IMR-90 (cell line): ENCODE results near the gene AGTPBP1. TPM values are rescaled to one million over a fixed set of nuclear protein-coding genes. Genes with fewer than 3 reads are reported as not detected.

Experiments
- ATAC-seq: fragments of 200-7000 bp; cut with Tn5 transposase; 2 replicates; pipeline ENCODE4 v1.9.1; 2020; ENCODE audit warnings: low read depth, mild to moderate bottlenecking, moderate library complexity
- BruUV-seq: library from RNA; stranded (reverse); fragments of 400-500 nt; replicated peaks from 2 replicates; lab custom pipeline; 2021; lab: Mats Ljungman, UMichigan
- CTCF ChIA-PET: fragments of 300-600 bp; formaldehyde crosslinking; extraction: SDS; loops from one replicate; lab custom pipeline; 2021; ENCODE audit warnings: antibody characterized with exemption; lab: Yijun Ruan, JAX
- POLR2A ChIA-PET: fragments of 300-600 bp; sonication (Branson Sonifier 250); formaldehyde crosslinking; loops from one replicate; lab custom pipeline; 2022; ENCODE audit warnings: antibody characterized with exemption; ENCODE audit not compliant: unreplicated experiment; lab: Charles Lee
- DNase-seq: peaks from one replicate; pipeline ENCODE4 v3.0.0; 2013
- H2AFZ ChIP-seq: replicated peaks from 2 replicates; pipeline ENCODE3; 2013; ENCODE audit warnings: low read length, mild to moderate bottlenecking; ENCODE audit not compliant: poor library complexity
- H2AK5ac ChIP-seq: 2 replicates; pipeline ENCODE4 v1.6.1; 2013; ENCODE audit warnings: low read depth, low read length, inconsistent platforms
- H2AK9ac ChIP-seq: replicated peaks from 2 replicates; pipeline ENCODE3; 2013; ENCODE audit warnings: mild to moderate bottlenecking, low read depth, low read length, moderate library complexity; ENCODE audit not compliant: poor library complexity
- H2BK120ac ChIP-seq: 2 replicates; pipeline ENCODE4 v1.6.1; 2013; ENCODE audit warnings: low read depth, low read length, inconsistent platforms
- H2BK15ac ChIP-seq: 3 replicates; pipeline ENCODE4 v1.6.1; 2013; ENCODE audit warnings: low read depth, low read length, inconsistent platforms
- H2BK20ac ChIP-seq: 2 replicates; pipeline ENCODE4 v1.6.1; 2013; ENCODE audit warnings: low read depth, mild to moderate bottlenecking, inconsistent platforms, low read length, moderate library complexity
- H2BK5ac ChIP-seq: 2 replicates; pipeline ENCODE4 v1.6.1; 2013; ENCODE audit warnings: mild to moderate bottlenecking, low read depth, low read length, inconsistent platforms; ENCODE audit not compliant: poor library complexity, severe bottlenecking
- H3K14ac ChIP-seq: replicated peaks from 2 replicates; pipeline ENCODE4 v1.6.1; 2013; ENCODE audit warnings: low read depth, low read length, inconsistent platforms
- H3K18ac ChIP-seq: 2 replicates; pipeline ENCODE4 v1.6.1; 2013; ENCODE audit warnings: low read depth, low read length, control low read depth
- H3K23ac ChIP-seq: 2 replicates; pipeline ENCODE4 v1.6.1; 2013; ENCODE audit warnings: low read depth, low read length, inconsistent platforms
- H3K27ac ChIP-seq: 2 replicates; pipeline ENCODE4 v1.5.1; 2013; ENCODE audit warnings: mild to moderate bottlenecking, control low read depth, low read length; ENCODE audit not compliant: insufficient read depth
- H3K27me3 ChIP-seq: 2 replicates; pipeline ENCODE4 v1.6.1; 2013; ENCODE audit warnings: low read length; ENCODE audit not compliant: control insufficient read depth, insufficient read depth
- H3K36me3 ChIP-seq: 2 replicates; pipeline ENCODE4 v1.6.1; 2013; ENCODE audit warnings: low read length, mixed read lengths; ENCODE audit not compliant: control insufficient read depth, insufficient read depth
- H3K4ac ChIP-seq: 2 replicates; pipeline ENCODE4 v1.6.1; 2013; ENCODE audit warnings: low read depth, low read length, inconsistent platforms
- H3K4me1 ChIP-seq: 2 replicates; pipeline ENCODE4 v1.6.1; 2013; ENCODE audit warnings: low read length, mixed read lengths; ENCODE audit not compliant: control insufficient read depth, insufficient read depth
- H3K4me2 ChIP-seq: 2 replicates; pipeline ENCODE4 v1.6.1; 2013; ENCODE audit warnings: low read depth, mild to moderate bottlenecking, control low read depth, low read length, moderate library complexity
- H3K4me3 ChIP-seq: 2 replicates; pipeline ENCODE4 v1.5.1; 2013; ENCODE audit warnings: low read depth, mild to moderate bottlenecking, control low read depth, low read length, moderate library complexity; ENCODE audit not compliant: insufficient read depth
- H3K56ac ChIP-seq: 2 replicates; pipeline ENCODE4 v1.6.1; 2013; ENCODE audit warnings: low read length, inconsistent platforms; ENCODE audit not compliant: insufficient read depth; ENCODE audit errors: extremely low read depth
- H3K79me1 ChIP-seq, 2 experiments: 2 replicates each; pipeline ENCODE4 v1.6.1; 2013; ENCODE audit warnings: low read length in 2 of 2, inconsistent platforms in 1 of 2, low read depth in 1 of 2
- H3K9ac ChIP-seq: 2 replicates; pipeline ENCODE4 v1.6.1; 2013; ENCODE audit warnings: low read depth, low read length, control low read depth
- H3K9me1 ChIP-seq: 2 replicates; pipeline ENCODE4 v1.6.1; 2013; ENCODE audit warnings: low read length, inconsistent platforms; ENCODE audit not compliant: insufficient read depth
- H3K9me3 ChIP-seq: 2 replicates; pipeline ENCODE4 v1.6.1; 2013; ENCODE audit warnings: low read length; ENCODE audit not compliant: control insufficient read depth, insufficient read depth
- H4K20me1 ChIP-seq: 2 replicates; pipeline ENCODE4 v1.6.1; 2013; ENCODE audit warnings: low read length, inconsistent platforms; ENCODE audit not compliant: insufficient read depth
- H4K5ac ChIP-seq: 2 replicates; pipeline ENCODE4 v1.6.1; 2013; ENCODE audit warnings: mild to moderate bottlenecking, low read depth, low read length, control low read depth
- H4K8ac ChIP-seq, 2 experiments: 2 replicates each; pipeline ENCODE4 v1.6.1; 2013; ENCODE audit warnings: low read depth in 2 of 2, low read length in 2 of 2, control low read depth in 1 of 2, inconsistent platforms in 1 of 2
- H4K91ac ChIP-seq: 2 replicates; pipeline ENCODE4 v1.6.1; 2013; ENCODE audit warnings: low read depth, low read length, inconsistent platforms; ENCODE audit not compliant: insufficient read depth
- BHLHE40 ChIP-seq: fragments of 150-350 bp; IDR thresholded peaks from 2 replicates; pipeline ENCODE4 v1.6.1; 2016; ENCODE audit warnings: mild to moderate bottlenecking, low read depth, low read length
- CEBPB ChIP-seq: IDR thresholded peaks from 2 replicates; pipeline ENCODE4 v1.6.1; 2012; ENCODE audit warnings: low read depth, low read length, improper control_type of control experiment
- CHD1 ChIP-seq: IDR thresholded peaks from 2 replicates; pipeline ENCODE4 v1.6.1; 2012; ENCODE audit warnings: low read depth, low read length, improper control_type of control experiment
- ELK1 ChIP-seq: fragments of 150-350 bp; IDR thresholded peaks from 2 replicates; pipeline ENCODE4 v1.6.1; 2016; ENCODE audit warnings: low read depth, mild to moderate bottlenecking, low read length, moderate library complexity, borderline replicate concordance
- FOS ChIP-seq: fragments of 150-350 bp; IDR thresholded peaks from 2 replicates; pipeline ENCODE4 v1.6.1; 2016; ENCODE audit warnings: low read depth, low read length
- MAFK ChIP-seq: IDR thresholded peaks from 2 replicates; pipeline ENCODE4 v1.6.1; 2012; ENCODE audit warnings: low read depth, low read length, improper control_type of control experiment
- MAZ ChIP-seq: IDR thresholded peaks from 2 replicates; pipeline ENCODE4 v1.6.1; 2012; ENCODE audit warnings: low read depth, mild to moderate bottlenecking, low read length, improper control_type of control experiment, moderate library complexity, borderline replicate concordance
- MXI1 ChIP-seq: IDR thresholded peaks from 2 replicates; pipeline ENCODE4 v1.6.1; 2012; ENCODE audit warnings: low read depth, mild to moderate bottlenecking, low read length, moderate library complexity, borderline replicate concordance
- NFE2L2 ChIP-seq: fragments of 150-350 bp; IDR thresholded peaks from 2 replicates; pipeline ENCODE4 v1.6.1; 2016; ENCODE audit warnings: low read depth, mild to moderate bottlenecking, low read length
- POLR2A ChIP-seq: IDR thresholded peaks from 2 replicates; pipeline ENCODE4 v1.6.1; 2012; ENCODE audit warnings: mild to moderate bottlenecking, low read depth, low read length
- RAD21 ChIP-seq: IDR thresholded peaks from 2 replicates; pipeline ENCODE4 v1.6.1; 2012; ENCODE audit warnings: low read length, improper control_type of control experiment
- RCOR1 ChIP-seq: IDR thresholded peaks from 2 replicates; pipeline ENCODE4 v1.6.1; 2012; ENCODE audit warnings: mild to moderate bottlenecking, low read length, improper control_type of control experiment; ENCODE audit not compliant: insufficient replicate concordance
- RFX5 ChIP-seq: IDR thresholded peaks from 2 replicates; pipeline ENCODE4 v1.8.0; 2012; ENCODE audit warnings: low read depth, mild to moderate bottlenecking, low read length, moderate library complexity
- SMC3 ChIP-seq: fragments of 150-350 bp; IDR thresholded peaks from 2 replicates; pipeline ENCODE4 v1.6.1; 2016; ENCODE audit warnings: low read depth, mild to moderate bottlenecking, antibody characterized with exemption, low read length, moderate library complexity
- USF2 ChIP-seq: fragments of 150-350 bp; IDR thresholded peaks from 2 replicates; pipeline ENCODE4 v1.6.1; 2017; ENCODE audit warnings: mild to moderate bottlenecking, antibody characterized with exemption, low read length, low read depth
- WGBS, 2 experiments: methylation state at CpG; one replicate each; pipeline versions ENCODE4 v1.1.5 to v1.1.7; 2013; ENCODE audit warnings: missing lambda C conversion rate in 2 of 2; ENCODE audit not compliant: insufficient read length in 1 of 2; ENCODE audit errors: extremely low coverage in 2 of 2; 5-methylcytosine and 5-hydroxymethylcytosine counted together
- dilution Hi-C: fragments of 300-500 bp; cut with HindIII; formaldehyde crosslinking; loops from one replicate; pipeline ENCODE4 v1.14.3; 2018; ENCODE audit warnings: low sequenced_read_pairs; ENCODE audit not compliant: unreplicated experiment
- in situ Hi-C: fragments of 300-500 bp; cut with MboI; formaldehyde crosslinking; loops from 3 replicates; pipeline ENCODE4 v1.14.3; 2019; ENCODE audit warnings: low sequenced_read_pairs, inconsistent platforms, mixed read lengths
- intact Hi-C: fragments of 100-400 bp; cut with micrococcal nuclease; formaldehyde crosslinking; loops from 2 replicates; pipeline ENCODE4 v1.10.0; 2022
- polyA plus RNA-seq, 3 experiments: library from polyadenylated mRNA; depleted of rRNA; stranded (reverse); fragments of >200 nt; gene quantifications; 2 replicates each; pipeline ENCODE4 v1.2.3, GENCODE V29; 2012; ENCODE audit warnings: low replicate concordance in 1 of 3
- total RNA-seq: library from RNA; depleted of rRNA; stranded (reverse); fragments of >200 nt; gene quantifications from 2 replicates; pipeline ENCODE4 v1.2.3, GENCODE V29; 2012
- TF ChIP-seq, protein P1 (sequence below): conservative IDR thresholded peaks from 2 replicates; pipeline ENCODE4 v1.5.1; 2012; ENCODE audit warnings: mild to moderate bottlenecking, low read depth, low read length, improper control_type of control experiment

The AGTPBP1 gene
- total and polyA plus RNA-seq, 2 of the 4 experiments (the other 2 are of a cell fraction) = 3.3 to 9.0 TPM

- 72% methylated on average over 3 of the region's 8 CpGs; no CpG with 5 or more reads in 1 of the 2 experiments for WGBS, 2 experiments
- no peak overlapping the region for H2BK120ac ChIP-seq
- no peaks in the 10 kb centered on the region for H4K20me1 ChIP-seq
- no peak overlapping the region for H4K91ac ChIP-seq
- no peak overlapping the region for H3K14ac ChIP-seq
- in situ Hi-C loops (no loop called here), dilution Hi-C loops (no loop called here), intact Hi-C loops (no loop called here)
- 0 out of 2 replicates have a peak, but pooled peaks cover 2% of the 10 kb centered on the region for H3K9me1 ChIP-seq
- no peak overlapping the region for H2BK15ac ChIP-seq
- no peak overlapping the region for H3K56ac ChIP-seq
- ATAC-seq (no peak; the same call in 1 of the 2 replicates), DNase-seq (no peak)
- no peak overlapping the region for H3K9ac ChIP-seq
- H3K4me1 ChIP-seq = no peaks in the 10 kb centered on the region
- no peak overlapping the region for H2AK5ac ChIP-seq
- no peaks in the 10 kb centered on the region for H3K27me3 ChIP-seq
- no peaks in the 10 kb centered on the region for H3K79me1 ChIP-seq
- no peaks in the 10 kb centered on the region for H3K36me3 ChIP-seq
- BruUV-seq = no TSS peak
- ChIA-PET POLR2A (no interaction called here), CTCF (interaction anchor here (1.4 kb wide), 1 partner anchor 9 kb away, joined by 4 read pairs; no protein-coding TSS in a partner anchor)
- no peak overlapping the region for H3K4me3 ChIP-seq
- H3K27ac ChIP-seq = no peak overlapping the region
- no peak overlapping the region for H3K4ac ChIP-seq
- TF ChIP-seq FOS (no peak), RCOR1 (no peak), ELK1 (no peak), BHLHE40 (no peak), SMC3 (no peak), MAFK (no peak), USF2 (no peak), NFE2L2 (no peak), MAZ (no peak), RFX5 (no peak), MXI1 (no peak), CEBPB (no peak), RAD21 (no peak), POLR2A (no peak), CHD1 (no peak)
- TF ChIP-seq, protein P1, sequence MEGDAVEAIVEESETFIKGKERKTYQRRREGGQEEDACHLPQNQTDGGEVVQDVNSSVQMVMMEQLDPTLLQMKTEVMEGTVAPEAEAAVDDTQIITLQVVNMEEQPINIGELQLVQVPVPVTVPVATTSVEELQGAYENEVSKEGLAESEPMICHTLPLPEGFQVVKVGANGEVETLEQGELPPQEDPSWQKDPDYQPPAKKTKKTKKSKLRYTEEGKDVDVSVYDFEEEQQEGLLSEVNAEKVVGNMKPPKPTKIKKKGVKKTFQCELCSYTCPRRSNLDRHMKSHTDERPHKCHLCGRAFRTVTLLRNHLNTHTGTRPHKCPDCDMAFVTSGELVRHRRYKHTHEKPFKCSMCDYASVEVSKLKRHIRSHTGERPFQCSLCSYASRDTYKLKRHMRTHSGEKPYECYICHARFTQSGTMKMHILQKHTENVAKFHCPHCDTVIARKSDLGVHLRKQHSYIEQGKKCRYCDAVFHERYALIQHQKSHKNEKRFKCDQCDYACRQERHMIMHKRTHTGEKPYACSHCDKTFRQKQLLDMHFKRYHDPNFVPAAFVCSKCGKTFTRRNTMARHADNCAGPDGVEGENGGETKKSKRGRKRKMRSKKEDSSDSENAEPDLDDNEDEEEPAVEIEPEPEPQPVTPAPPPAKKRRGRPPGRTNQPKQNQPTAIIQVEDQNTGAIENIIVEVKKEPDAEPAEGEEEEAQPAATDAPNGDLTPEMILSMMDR = no peak
- no peak overlapping the region for H4K5ac ChIP-seq
- H2AFZ ChIP-seq = peak overlapping the region; percentile 7
- H4K8ac ChIP-seq = 0 out of 4 replicates have a peak overlapping the region, but pooled peaks of 1 of the 2 experiments have one; percentile 41
- H3K18ac ChIP-seq = no peak overlapping the region
- no peak overlapping the region for H3K23ac ChIP-seq
- no peak overlapping the region for H3K4me2 ChIP-seq
- H2AK9ac ChIP-seq = peak overlapping the region; percentile 63
- H2BK20ac ChIP-seq = no peak overlapping the region
- no peaks in the 10 kb centered on the region for H3K9me3 ChIP-seq
- H2BK5ac ChIP-seq = no peak overlapping the region
Observed at GRCh38 chr9:85600675-85601263, 141.0 kb downstream of the AGTPBP1 start.
